GM23338 (cell line): Measurements from ENCODE around the gene HOXA1. TPM values are rescaled to one million over a fixed set of nuclear protein-coding genes. Genes with fewer than 3 reads are reported as not detected.

Experiments
- ATAC-seq: fragments of 200-7000 bp; cut with Tn5 transposase; 3 replicates; pipeline ENCODE4 v1.9.1; 2020
- DNase-seq: peaks from one replicate; pipeline ENCODE4 v3.0.0-alpha.2; 2015; ENCODE audit warnings: low spot score
- H2AFZ ChIP-seq: fragments of 200-600 bp; sonication (generic); 2 replicates; pipeline ENCODE4 v1.8.0; 2016; ENCODE audit warnings: antibody characterized with exemption, mild to moderate bottlenecking, moderate library complexity
- H3F3A ChIP-seq: fragments of 200-600 bp; sonication (generic); replicated peaks from 2 replicates; pipeline ENCODE4 v1.8.0; 2017; ENCODE audit warnings: antibody characterized with exemption, mixed run types, low read depth
- H3K27ac ChIP-seq: fragments of 200-600 bp; sonication (generic); 2 replicates; pipeline ENCODE4 v1.6.1; 2016; ENCODE audit warnings: low read depth
- H3K27me3 ChIP-seq: fragments of 200-600 bp; sonication (generic); 2 replicates; pipeline ENCODE4 v1.8.0; 2016; ENCODE audit warnings: mild to moderate bottlenecking, mixed run types, moderate library complexity; ENCODE audit not compliant: insufficient read depth
- H3K36me3 ChIP-seq: fragments of 200-600 bp; sonication (generic); 2 replicates; pipeline ENCODE4 v1.8.0; 2016; ENCODE audit warnings: mild to moderate bottlenecking; ENCODE audit not compliant: insufficient read depth
- H3K4me1 ChIP-seq: fragments of 200-600 bp; sonication (generic); 2 replicates; pipeline ENCODE4 v1.8.0; 2016; ENCODE audit warnings: mild to moderate bottlenecking, moderate library complexity; ENCODE audit not compliant: insufficient read depth
- H3K4me2 ChIP-seq: fragments of 200-600 bp; sonication (generic); 2 replicates; pipeline ENCODE4 v1.7.1; 2017; ENCODE audit warnings: mixed run types
- H3K4me3 ChIP-seq: fragments of 200-600 bp; sonication (generic); 2 replicates; pipeline ENCODE4 v1.6.1; 2016; ENCODE audit warnings: mixed run types
- H3K79me2 ChIP-seq: fragments of 200-600 bp; sonication (generic); replicated peaks from 2 replicates; pipeline ENCODE4 v1.8.0; 2017; ENCODE audit warnings: mild to moderate bottlenecking; ENCODE audit not compliant: insufficient read depth
- H3K9me2 ChIP-seq: fragments of 200-600 bp; sonication (generic); 2 replicates; pipeline ENCODE4 v1.8.0; 2017; ENCODE audit not compliant: insufficient read depth
- H4K20me1 ChIP-seq: fragments of 200-600 bp; sonication (generic); replicated peaks from 2 replicates; pipeline ENCODE4 v1.8.0; 2017; ENCODE audit warnings: mild to moderate bottlenecking; ENCODE audit not compliant: insufficient read depth
- H3K27ac Mint-ChIP-seq: 2 replicates; pipeline ENCODE4 v1.8.0; 2020; ENCODE audit warnings: inconsistent platforms, mild to moderate bottlenecking, moderate library complexity, mixed read lengths
- H3K27me3 Mint-ChIP-seq: 3 replicates; pipeline ENCODE4 v1.8.0; 2022; ENCODE audit warnings: low read depth, mild to moderate bottlenecking, moderate library complexity, mixed read lengths, inconsistent platforms; ENCODE audit not compliant: insufficient read depth, poor library complexity
- H3K36me3 Mint-ChIP-seq: 3 replicates; pipeline ENCODE4 v1.8.0; 2021; ENCODE audit warnings: low read depth, mild to moderate bottlenecking, inconsistent platforms, moderate library complexity, mixed read lengths
- H3K4me1 Mint-ChIP-seq: 3 replicates; pipeline ENCODE4 v1.8.0; 2020; ENCODE audit warnings: mild to moderate bottlenecking, inconsistent platforms, mixed read lengths
- H3K4me3 Mint-ChIP-seq: 3 replicates; pipeline ENCODE4 v1.8.0; 2021; ENCODE audit warnings: moderate library complexity, mild to moderate bottlenecking, inconsistent platforms, mixed read lengths
- H3K9me3 Mint-ChIP-seq: 3 replicates; pipeline ENCODE4 v1.8.0; 2020; ENCODE audit warnings: moderate library complexity, mild to moderate bottlenecking, inconsistent platforms, mixed read lengths
- CREB1 ChIP-seq: fragments of 250-450 bp; sonication (Bioruptor Pico); IDR thresholded peaks from 2 replicates; pipeline ENCODE4 v1.5.0; 2020; ENCODE audit warnings: low read depth, mild to moderate bottlenecking, moderate library complexity
- CTCF ChIP-seq, 2 experiments: fragments of 200-600 bp in 1 of 2; sonication (generic) in 1 of 2; conservative IDR thresholded peaks; 2 replicates each; pipeline versions ENCODE4 v1.5.1 to v1.6.1; 2016 to 2017; ENCODE audit warnings: antibody characterized with exemption in 2 of 2, low read depth in 2 of 2, mild to moderate bottlenecking in 2 of 2, moderate library complexity in 1 of 2
- ETS1 ChIP-seq: IDR thresholded peaks from 2 replicates; pipeline ENCODE4 v1.6.1; 2016; ENCODE audit warnings: antibody characterized with exemption
- EZH2 ChIP-seq: fragments of 200-600 bp; sonication (generic); IDR thresholded peaks from one replicate; pipeline ENCODE4 v1.8.0; 2017; ENCODE audit warnings: antibody characterized with exemption, mild to moderate bottlenecking, low read depth; ENCODE audit not compliant: unreplicated experiment
- EZH2phosphoT487 ChIP-seq: fragments of 200-600 bp; sonication (generic); IDR thresholded peaks from one replicate; pipeline ENCODE4 v1.8.1; 2018; ENCODE audit warnings: antibody characterized with exemption; ENCODE audit not compliant: unreplicated experiment
- NANOG ChIP-seq: IDR thresholded peaks from 2 replicates; pipeline ENCODE4 v1.6.1; 2016; ENCODE audit warnings: antibody characterized with exemption, borderline replicate concordance
- POLR2AphosphoS5 ChIP-seq: IDR thresholded peaks from 2 replicates; pipeline ENCODE4 v1.6.1; 2016; ENCODE audit warnings: antibody characterized with exemption, low read depth
- STAT1 ChIP-seq: IDR thresholded peaks from one replicate; pipeline ENCODE4 v1.6.1; 2016; ENCODE audit warnings: antibody characterized with exemption; ENCODE audit not compliant: unreplicated experiment
- polyA plus RNA-seq: library from polyadenylated mRNA; unstranded; fragments of >200 nt; fragmentation: Nextera tagmentation; extraction: Ambion mirVana; gene quantifications from 2 replicates; pipeline ENCODE4 v1.2.1, GENCODE V29; 2016
- total RNA-seq: library from RNA; depleted of rRNA; stranded (reverse); fragments of >200 nt; shearing (Covaris generic); gene quantifications from 2 replicates; pipeline ENCODE4 v1.2.3, GENCODE V29; 2014

Gene HOXA1
- total and polyA plus RNA-seq, 2 experiments from 2014 or later, result not detected

GRCh38 chr7:27134392-27134791 lies 38.6 kb upstream of the HOXA1 start:
- Mint-ChIP-seq H3K4me3 (no peak overlapping the region), H3K4me1 (peaks cover 5% of the 10 kb centered on the region; the same call in 2 of the 3 replicates), H3K36me3 (no peaks in the 10 kb centered on the region), H3K27me3 (peaks cover 96% of the 10 kb centered on the region), H3K9me3 (no peaks in the 10 kb centered on the region; the same call in 2 of the 3 replicates), H3K27ac (no peak overlapping the region)
- Histone ChIP-seq H2AFZ (no peak overlapping the region), H3K27me3 (peaks cover 100% of the 10 kb centered on the region), H4K20me1 (peaks cover 67% of the 10 kb centered on the region), H3F3A (peaks cover 49% of the 10 kb centered on the region), H3K9me2 (no peaks in the 10 kb centered on the region), H3K4me3 (no peak overlapping the region), H3K4me1 (peaks cover 15% of the 10 kb centered on the region; the same call in 1 of the 2 replicates), H3K4me2 (no peak overlapping the region), H3K79me2 (no peaks in the 10 kb centered on the region), H3K36me3 (no peaks in the 10 kb centered on the region), H3K27ac (no peak overlapping the region)
- TF ChIP-seq EZH2phosphoT487 (no peak), EZH2 (peak; percentile 36)
- DNase-seq, result no peak
- no peak for ATAC-seq

GRCh38 chr7:27133409-27134231 lies 37.8 kb upstream of the HOXA1 start:
- Mint-ChIP-seq H3K4me3 (no peak overlapping the region), H3K9me3 (no peaks in the 10 kb centered on the region; the same call in 2 of the 3 replicates), H3K4me1 (peaks cover 1% of the 10 kb centered on the region; the same call in 1 of the 3 replicates), H3K36me3 (no peaks in the 10 kb centered on the region), H3K27ac (no peak overlapping the region), H3K27me3 (peaks cover 96% of the 10 kb centered on the region)
- ATAC-seq, result no peak
- Histone ChIP-seq H3K9me2 (no peaks in the 10 kb centered on the region), H3K79me2 (no peaks in the 10 kb centered on the region), H4K20me1 (peaks cover 61% of the 10 kb centered on the region), H3K27ac (no peak overlapping the region), H2AFZ (no peak overlapping the region), H3K4me2 (no peak overlapping the region), H3F3A (peaks cover 45% of the 10 kb centered on the region), H3K4me3 (no peak overlapping the region), H3K4me1 (peaks cover 8% of the 10 kb centered on the region; the same call in 1 of the 2 replicates), H3K27me3 (peaks cover 100% of the 10 kb centered on the region), H3K36me3 (no peaks in the 10 kb centered on the region)
- DNase-seq, result no peak
- TF ChIP-seq EZH2 (peak; percentile 85), STAT1 (no peak)

- Mint-ChIP-seq H3K9me3 (no peaks in the 10 kb centered on the region; the same call in 2 of the 3 replicates), H3K4me3 (no peak overlapping the region), H3K4me1 (no peaks in the 10 kb centered on the region; the same call in 2 of the 3 replicates), H3K36me3 (no peaks in the 10 kb centered on the region), H3K27ac (no peak overlapping the region), H3K27me3 (peaks cover 96% of the 10 kb centered on the region)
- peaks cover 57% of the 10 kb centered on the region for H4K20me1 ChIP-seq
- no peak overlapping the region for H3K27ac ChIP-seq
- no peaks in the 10 kb centered on the region for H3K9me2 ChIP-seq
- no peak overlapping the region for H2AFZ ChIP-seq
- peaks cover 45% of the 10 kb centered on the region for H3F3A ChIP-seq
- H3K4me1 ChIP-seq, result peaks cover 7% of the 10 kb centered on the region; the same call in 1 of the 2 replicates
- no peak overlapping the region for H3K4me3 ChIP-seq
- H3K4me2 ChIP-seq, result no peak overlapping the region
- no peak for DNase-seq
- no peaks in the 10 kb centered on the region for H3K36me3 ChIP-seq
- no peak for ATAC-seq
- H3K27me3 ChIP-seq, result peaks cover 100% of the 10 kb centered on the region
- H3K79me2 ChIP-seq, result no peaks in the 10 kb centered on the region
- TF ChIP-seq POLR2AphosphoS5 (no peak), ETS1 (no peak), CTCF (conservative IDR thresholded peaks at IDR 0.05; ENCODE audit: low read depth in 2 of 2) (no peak), STAT1 (no peak), NANOG (no peak), CREB1 (no peak)
These were observed 37.2 kb upstream of the HOXA1 start for GRCh38 chr7:27132978-27133377.
